Gastrocnemius medialis (tissue), 4 donors: ENCODE results near the gene BCAR1.

ENCODE experiments used
- POLR2A ChIP-seq, 2 donors: fragments of 450-650 bp; IDR thresholded peaks; one replicate each; pipeline ENCODE4 v1.6.1; 2017; ENCODE audit warnings: antibody characterized with exemption in 2 of 2, mild to moderate bottlenecking in 2 of 2, moderate library complexity in 2 of 2
- TF ChIP-seq, protein P1 (sequence below), 5 experiments: fragments of 450-650 bp in 3 of 5; fragments of 200-600 bp in 2 of 5; sonication (generic) in 2 of 5; IDR thresholded peaks in 4 of 5; conservative IDR thresholded peaks in 1 of 5; 1 replicate in 4 of 5; 2 replicates in 1 of 5; pipeline ENCODE4 v1.5.1; 2016 to 2019; ENCODE audit warnings: antibody characterized with exemption in 5 of 5, mild to moderate bottlenecking in 3 of 5, moderate library complexity in 3 of 5

DNA sequence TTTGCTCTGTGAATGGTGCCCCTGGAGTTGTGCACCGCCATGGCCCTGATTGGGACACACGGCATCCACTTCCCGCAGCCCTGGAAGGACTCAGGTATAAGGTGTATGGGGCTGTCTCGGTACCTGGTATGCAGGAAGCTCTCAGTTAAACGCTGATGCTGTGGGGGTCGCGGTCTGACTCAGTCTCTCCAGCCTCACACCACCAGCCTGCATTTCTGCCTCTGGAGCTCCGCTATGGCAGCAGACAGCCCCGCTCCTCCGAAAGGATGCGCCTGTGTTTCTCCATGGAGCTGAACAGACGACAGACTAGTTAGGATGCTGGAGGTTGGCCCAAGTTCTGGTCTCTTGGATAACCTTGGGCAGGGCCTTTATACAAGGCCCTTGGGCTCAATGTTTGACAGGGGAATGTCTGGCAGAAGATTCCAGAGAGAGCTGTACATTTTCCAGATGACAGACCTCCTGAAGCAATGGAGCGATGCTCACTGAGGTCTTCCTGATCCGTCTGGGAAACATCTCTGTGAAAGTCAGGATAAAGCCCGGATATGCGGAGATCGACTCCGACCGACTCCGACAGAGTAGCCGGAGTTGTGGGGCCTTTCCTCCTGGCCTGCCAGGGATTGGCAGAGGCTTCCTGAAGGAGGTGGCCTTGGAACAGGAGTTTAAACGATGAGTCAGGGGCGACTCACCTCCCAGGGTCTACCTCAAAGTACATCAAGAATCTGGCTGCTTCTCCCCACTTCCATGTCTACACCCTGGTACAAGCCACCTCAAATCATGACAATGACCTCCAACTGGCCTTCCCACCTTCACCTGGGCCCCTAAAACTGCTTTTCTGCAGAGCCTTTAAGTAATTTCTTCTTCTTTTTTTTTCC lies 21.9 kb upstream of the BCAR1 start:
- TF ChIP-seq, protein P1, sequence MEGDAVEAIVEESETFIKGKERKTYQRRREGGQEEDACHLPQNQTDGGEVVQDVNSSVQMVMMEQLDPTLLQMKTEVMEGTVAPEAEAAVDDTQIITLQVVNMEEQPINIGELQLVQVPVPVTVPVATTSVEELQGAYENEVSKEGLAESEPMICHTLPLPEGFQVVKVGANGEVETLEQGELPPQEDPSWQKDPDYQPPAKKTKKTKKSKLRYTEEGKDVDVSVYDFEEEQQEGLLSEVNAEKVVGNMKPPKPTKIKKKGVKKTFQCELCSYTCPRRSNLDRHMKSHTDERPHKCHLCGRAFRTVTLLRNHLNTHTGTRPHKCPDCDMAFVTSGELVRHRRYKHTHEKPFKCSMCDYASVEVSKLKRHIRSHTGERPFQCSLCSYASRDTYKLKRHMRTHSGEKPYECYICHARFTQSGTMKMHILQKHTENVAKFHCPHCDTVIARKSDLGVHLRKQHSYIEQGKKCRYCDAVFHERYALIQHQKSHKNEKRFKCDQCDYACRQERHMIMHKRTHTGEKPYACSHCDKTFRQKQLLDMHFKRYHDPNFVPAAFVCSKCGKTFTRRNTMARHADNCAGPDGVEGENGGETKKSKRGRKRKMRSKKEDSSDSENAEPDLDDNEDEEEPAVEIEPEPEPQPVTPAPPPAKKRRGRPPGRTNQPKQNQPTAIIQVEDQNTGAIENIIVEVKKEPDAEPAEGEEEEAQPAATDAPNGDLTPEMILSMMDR (IDR thresholded peaks at IDR 0.05 in 4 of 5, conservative IDR thresholded peaks at IDR 0.05 in 1 of 5), result no peak
- TF ChIP-seq POLR2A (IDR thresholded peaks at IDR 0.05), result no peak
